Stimulated activated CD8-positive, alpha-beta memory T cell treated with anti-CD3 and anti-CD28 coated beads, Interleukin-7, amount 100 ng/mL, for 48 hours (primary cell): Measurements from ENCODE around the gene KMO.
A peak's percentile ranks its signal among the peaks of the same experiment; 100 is the strongest.

Experiments used
- DNase-seq, 2 donors: peaks; one replicate each; pipeline ENCODE4 v3.0.0-alpha.2; 2020; ENCODE audit warnings: low read depth in 1 of 2; ENCODE audit errors: extremely low read depth in 1 of 2

Gene KMO

GRCh38 chr1:241592273-241592958, 60.2 kb downstream of the KMO start:
- no peak for DNase-seq

DNA sequence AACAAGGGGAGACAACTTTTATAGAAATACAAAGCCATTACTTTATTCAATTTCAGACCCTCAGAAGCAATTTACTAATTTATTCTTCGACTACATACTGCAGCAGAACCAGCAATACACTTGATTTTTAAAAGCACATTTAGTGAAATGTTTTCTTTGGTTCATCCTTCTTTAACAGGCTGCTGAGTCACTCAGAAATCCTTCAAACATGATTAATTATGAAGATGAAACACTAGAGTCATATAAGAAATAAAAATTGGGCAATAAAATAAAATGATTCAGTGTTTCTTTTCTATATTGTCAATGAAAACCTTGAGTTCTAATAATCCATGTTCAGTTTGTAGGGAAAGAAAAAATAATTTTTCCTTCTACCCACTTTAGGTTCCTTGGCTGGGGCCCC, 61.0 kb downstream of the KMO start:
- no peak for DNase-seq

- DNase-seq, result no peak
Measured at GRCh38 chr1:241596633-241597032, 64.5 kb downstream of the KMO start.

DNA sequence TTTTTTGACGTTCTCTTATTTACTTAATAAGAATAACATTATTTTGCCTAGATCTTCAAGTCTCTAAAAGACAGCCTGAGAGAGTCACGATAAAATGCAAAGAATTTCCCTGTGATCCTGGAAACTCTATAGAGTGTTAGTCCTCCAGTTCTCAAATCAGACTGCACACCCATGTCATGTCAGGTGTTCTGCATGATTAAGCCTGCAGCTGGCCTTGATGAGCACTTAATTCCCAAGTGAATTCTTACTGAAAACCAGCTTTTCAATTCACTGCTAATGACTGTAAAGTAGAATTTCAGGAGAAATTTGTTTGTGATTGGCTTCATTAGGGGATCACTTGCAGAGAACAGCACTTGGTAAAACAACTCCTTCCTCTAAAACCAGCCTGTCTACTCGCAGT, 66.1 kb downstream of the KMO start:
- DNase-seq, result no peak

- DNase-seq, result no peak
Measured at GRCh38 chr1:241600496-241600901, 68.3 kb downstream of the KMO start.

DNA sequence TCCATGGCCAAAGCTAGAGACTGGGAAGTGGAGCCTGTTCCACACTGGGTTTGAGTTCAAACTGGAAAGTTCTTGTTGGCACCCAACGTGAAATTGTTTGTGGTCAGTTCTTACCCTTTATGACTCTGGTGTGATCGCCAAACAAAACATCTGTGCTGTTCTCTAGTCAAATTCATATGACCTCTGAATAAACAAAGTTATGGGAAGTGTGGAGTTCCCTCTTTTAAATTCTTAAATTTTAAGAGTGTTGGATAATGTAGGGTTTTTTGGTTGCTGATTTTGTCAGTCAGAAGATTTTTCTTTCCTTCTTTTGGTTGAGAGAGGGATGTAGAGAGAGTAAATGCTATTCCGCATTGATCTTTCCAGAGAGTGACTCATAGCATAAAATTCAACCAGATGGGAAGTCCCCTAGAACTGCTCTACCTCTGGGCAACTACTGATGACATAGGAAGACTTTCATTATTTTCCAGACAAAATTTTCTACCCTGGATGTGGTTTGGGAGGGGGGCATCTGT, 71.6 kb downstream of the KMO start:
- no peak for DNase-seq

GRCh38 chr1:241605146-241605805, 73.1 kb downstream of the KMO start:
- DNase-seq, result no peak

GRCh38 chr1:241606544-241606943, 74.4 kb downstream of the KMO start:
- no peak for DNase-seq

DNA sequence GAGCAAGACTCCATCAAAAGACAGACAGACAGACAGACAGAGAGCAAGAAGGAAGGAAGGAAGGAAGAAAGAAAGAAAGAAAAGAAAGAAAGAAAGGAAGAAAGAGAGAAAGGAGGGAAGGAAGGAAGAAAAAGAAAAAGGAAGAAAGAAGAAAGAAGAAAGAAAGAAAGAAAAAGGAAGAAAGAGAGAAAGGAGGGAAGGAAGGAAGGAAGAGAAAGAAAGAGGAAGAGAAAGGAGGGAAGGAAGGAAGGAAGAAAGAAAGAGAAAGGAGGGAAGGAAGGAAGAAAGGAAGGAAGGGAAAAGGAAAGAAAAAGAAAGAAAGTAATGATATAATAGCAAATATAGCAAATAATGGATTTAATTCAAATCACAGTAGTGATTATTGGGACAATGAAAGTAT, 75.3 kb downstream of the KMO start:
- DNase-seq, result no peak

- DNase-seq, result no peak
Measured at GRCh38 chr1:241608379-241609033, 76.3 kb downstream of the KMO start.

DNA sequence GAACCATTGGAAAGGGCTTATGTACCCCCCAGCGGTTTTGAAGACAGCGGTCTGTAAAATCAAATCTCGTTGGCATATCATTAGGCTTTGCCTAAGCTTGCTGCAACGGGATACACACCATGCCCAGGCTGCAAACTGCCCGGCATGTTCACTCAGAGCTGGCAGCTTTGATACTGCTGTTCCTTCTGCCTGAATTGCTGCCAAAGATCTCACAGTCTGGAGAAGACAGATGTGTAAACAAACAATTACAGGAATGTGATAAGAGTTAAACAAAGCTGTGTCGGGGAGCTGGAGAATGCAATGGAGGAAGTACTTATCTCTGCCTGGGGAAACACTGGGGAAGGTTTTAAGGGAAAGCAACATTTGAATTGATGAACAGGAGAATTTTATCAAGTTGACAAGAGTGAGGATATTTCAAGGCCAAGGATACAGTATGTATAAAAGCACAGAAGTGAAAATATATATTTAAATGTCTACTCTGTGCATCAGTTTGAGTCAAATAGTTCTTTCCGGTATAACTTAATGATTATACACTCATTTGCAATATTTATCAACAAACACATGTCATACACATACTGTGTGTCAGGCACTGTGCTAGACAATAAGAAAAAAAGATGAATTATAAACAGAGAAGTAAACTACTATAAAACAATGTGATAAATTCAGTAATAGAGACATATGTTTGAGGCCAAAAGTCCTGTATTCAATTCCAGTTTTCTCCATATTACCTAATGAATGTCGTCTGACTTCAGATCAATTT, 78.1 kb downstream of the KMO start:
- no peak for DNase-seq

- no peak for DNase-seq
Measured at GRCh38 chr1:241611063-241611462, 78.9 kb downstream of the KMO start.

GRCh38 chr1:241611736-241612135, 79.6 kb downstream of the KMO start:
- DNase-seq, result no peak

- DNase-seq, result no peak
Measured at GRCh38 chr1:241612533-241613477, 80.6 kb downstream of the KMO start.

DNA sequence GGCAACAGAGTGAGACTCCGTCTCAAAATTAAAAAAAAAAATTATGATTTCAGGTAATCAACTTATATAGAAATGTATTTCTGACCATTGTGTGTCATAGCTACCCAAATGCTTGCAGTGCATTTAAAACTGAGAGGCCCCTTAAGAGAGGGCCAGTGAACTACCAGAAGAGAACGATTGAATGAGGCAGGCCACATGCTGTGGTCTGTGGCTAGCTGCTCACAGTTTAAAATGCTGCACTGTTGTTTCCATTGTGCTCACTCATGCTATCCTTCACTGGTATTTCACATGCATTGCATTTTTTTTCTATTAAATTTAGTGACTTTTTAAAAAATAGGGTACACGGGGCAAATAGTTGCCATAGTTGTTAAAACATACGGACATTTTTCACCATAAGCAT, 82.0 kb downstream of the KMO start:
- peak in 1 of 2 donors; percentile 22 for DNase-seq

- no peak for DNase-seq
Measured at GRCh38 chr1:241614572-241614971, 82.4 kb downstream of the KMO start.

DNA sequence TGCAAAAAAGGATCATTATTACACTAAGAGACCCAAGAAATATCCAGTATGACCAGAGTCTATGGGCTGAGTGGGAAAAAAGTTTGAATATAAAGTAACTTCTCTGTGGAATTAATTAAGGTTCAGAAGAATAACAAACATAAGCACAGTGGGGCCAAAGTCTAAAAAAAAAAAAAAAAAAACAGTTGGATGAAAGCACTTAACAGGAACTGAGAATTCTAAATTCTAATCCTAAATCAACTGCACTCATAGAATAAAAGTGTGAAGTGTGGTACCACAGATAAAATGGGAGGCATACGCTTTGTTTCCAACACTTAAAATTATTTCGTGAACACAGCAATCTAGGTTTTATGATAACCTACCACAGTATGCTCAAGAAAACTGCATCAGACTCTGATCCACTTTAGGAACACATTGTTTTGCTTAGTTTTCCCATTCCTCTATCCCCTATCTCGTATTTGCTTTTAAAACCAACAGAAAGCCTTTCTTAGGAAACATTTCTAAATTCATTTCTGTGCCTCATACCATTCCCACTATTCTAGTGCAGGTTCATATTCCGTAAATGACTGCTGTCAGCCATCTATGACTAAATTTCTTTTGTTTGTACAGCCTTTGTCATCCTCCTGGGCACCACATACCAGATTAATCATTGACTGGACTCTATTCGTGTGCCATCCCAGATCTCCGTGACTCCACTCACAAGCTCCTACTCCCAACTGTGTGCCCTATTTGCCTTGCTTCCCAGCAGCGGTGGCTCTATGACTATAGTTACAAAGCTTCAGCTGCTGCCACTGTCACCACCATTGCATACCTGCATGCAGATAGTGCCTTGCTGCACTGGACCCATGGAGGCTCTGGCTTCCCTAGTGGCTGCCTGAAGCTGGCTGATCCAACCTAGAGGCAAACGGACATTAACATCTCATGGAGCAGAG, 83.1 kb downstream of the KMO start:
- no peak for DNase-seq

DNA sequence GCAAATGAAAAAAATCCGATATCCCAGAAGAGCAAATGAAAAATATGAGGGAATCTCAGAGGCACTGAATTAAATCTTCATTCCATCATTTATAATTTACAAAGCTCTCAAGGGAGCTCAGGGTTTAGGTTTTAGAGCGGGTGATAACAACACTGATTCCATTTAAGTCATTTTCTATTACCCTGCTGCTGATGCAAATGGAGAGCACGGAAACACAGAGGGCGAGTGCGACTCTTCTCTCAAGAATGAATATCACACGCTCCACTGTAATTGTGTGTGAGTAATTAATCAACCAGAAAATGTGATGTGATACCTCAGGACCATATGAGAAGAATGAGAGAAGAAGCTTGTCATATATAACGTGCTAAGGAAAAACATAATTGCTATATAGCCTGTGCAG, 85.2 kb downstream of the KMO start:
- DNase-seq, result no peak

DNA sequence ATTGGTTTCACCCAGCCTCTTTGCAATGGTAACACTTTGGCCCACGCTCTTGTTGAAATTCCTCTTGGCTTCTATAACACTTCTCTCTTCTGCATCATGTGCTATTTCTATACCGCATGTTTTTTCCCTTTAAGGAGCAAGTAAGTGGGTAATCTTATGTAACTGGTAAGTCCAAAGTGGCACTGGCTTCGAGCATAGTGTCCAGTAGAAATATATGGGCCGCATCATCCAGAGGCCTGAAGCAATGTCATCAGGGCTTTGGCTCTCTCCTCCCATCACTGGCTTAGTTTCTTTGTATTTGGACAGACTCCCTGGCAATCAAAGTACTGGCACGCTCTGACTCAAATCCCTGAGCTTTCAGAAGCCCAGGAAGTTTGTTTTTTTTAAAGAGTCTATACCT, 90.5 kb downstream of the KMO start:
- no peak for DNase-seq
